NCI-H2196 (cell line): ENCODE measurements around the gene KDM4F.

ENCODE experiments used
- DNase-seq: peaks from one replicate; lab custom pipeline; 2025; ENCODE audit not compliant: unreplicated experiment; lab: John Stamatoyannopoulos, UW

KDM4F gene

GRCh38 chr11:95059046-95059445 lies 9.8 kb downstream of the KDM4F start:
- no peak for DNase-seq

GRCh38 chr11:95065336-95065735 lies 16.1 kb downstream of the KDM4F start:
- DNase-seq = no peak

DNA sequence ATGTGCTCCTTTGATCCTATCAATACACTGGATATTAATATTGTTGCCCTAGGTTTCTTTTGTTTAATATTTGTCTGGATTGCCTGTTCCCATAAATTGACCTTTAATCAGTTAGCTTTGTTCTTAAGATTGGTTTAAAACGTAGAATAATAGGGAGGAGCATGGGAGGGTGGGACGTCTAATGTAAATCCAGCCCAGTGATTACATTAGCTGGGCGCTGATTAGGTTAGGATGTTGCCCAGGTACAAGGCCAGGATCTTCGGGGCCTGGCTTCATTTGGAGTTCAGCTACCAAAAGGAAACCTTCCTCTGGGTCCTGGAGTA lies 17.5 kb downstream of the KDM4F start, which contains the start of gene SRSF8:
Gene SRSF8 (plus strand): TSS at position 204 of the 323 bp plus-strand sequence. CDS start 308 bp downstream, outside the sequence.
- no peak for DNase-seq

- peak; percentile 70 for DNase-seq
These were observed 18.0 kb downstream of the KDM4F start for GRCh38 chr11:95067039-95067840.

GRCh38 chr11:95067841-95068219 lies 18.6 kb downstream of the KDM4F start:
- DNase-seq = no peak

GRCh38 chr11:95068549-95068948 lies 19.3 kb downstream of the KDM4F start:
- DNase-seq = peak; percentile 81

GRCh38 chr11:95070471-95070870 lies 21.2 kb downstream of the KDM4F start:
- DNase-seq = no peak

DNA sequence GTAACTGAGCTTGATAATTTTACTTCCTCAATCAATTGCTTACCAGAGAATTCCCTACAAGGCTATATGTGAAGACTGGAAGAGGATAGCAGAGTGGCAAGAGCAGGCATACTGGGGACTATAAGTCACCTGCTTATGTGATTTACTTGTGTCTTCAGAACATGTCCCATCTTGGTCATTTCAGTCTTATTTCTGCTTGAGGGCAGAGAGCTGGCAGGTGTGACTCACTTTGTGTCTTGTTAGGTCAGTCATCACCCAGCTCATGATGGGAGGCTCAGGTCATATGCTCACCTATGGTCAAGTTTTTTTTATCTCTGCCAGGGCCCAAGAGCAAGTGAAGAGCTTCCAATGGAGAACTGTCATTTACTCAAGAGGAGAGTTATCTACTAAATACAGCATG lies 23.7 kb downstream of the KDM4F start:
- no peak for DNase-seq

- peak; percentile 23 for DNase-seq
These were observed 25.8 kb downstream of the KDM4F start for GRCh38 chr11:95074792-95075563.

DNA sequence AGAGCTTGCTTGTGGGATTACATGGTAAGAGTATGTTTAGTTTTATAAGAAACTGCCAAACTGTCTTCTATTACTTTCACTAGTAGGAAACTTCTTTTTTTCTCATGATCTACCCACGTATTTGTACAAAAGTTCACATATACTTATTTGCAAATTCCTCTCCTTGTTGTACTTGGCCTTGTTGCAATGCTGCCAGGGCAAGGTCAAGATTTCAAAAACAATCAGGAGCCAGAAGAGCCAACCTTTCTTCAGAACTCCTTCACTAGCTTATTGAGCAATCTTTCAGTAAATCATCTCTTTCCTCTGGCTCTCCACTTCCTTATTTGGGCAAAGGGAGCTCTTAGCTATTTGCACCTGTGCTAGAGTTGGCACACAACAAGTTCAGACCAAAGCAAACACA lies 27.2 kb downstream of the KDM4F start:
- DNase-seq = no peak

DNA sequence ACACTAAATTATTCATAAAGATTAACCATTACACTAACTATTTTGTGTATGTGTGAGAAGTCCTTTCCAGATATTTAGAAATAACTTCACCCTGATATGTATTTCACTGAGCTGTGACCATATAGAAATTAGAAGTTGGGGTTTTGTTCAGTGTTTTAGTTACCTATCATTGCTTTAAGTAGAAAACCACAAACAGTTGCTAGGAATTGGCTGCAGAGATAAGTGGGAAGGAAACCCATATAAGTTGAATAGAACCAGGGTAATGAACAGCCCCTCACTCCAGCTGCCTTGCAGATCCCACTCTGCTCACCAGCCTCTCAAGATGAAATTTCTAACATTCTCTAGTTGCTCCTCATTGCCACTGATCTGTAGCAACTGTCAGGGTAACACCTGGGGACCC lies 27.8 kb downstream of the KDM4F start:
- DNase-seq = no peak

- DNase-seq = no peak
These were observed 29.3 kb downstream of the KDM4F start for GRCh38 chr11:95078526-95078925.

DNA sequence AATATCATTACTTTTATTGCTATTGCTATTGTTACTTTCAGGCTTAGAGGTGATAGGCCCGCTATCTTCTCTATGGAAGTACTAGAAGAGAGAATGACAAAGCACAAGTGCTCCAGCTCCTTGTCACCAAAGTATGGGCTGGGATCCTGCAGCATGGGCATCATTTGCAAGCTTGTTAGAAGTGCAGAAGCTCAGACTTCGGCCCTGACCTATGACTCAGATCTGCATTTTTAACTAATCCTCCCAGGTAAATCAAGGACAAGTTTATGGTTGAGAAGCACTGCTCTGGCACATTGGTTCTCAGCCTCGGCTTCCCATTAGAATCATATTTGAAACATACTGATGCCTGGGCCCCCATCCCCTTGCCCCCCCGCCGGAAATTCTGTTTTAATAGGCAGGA lies 31.8 kb downstream of the KDM4F start:
- no peak for DNase-seq

DNA sequence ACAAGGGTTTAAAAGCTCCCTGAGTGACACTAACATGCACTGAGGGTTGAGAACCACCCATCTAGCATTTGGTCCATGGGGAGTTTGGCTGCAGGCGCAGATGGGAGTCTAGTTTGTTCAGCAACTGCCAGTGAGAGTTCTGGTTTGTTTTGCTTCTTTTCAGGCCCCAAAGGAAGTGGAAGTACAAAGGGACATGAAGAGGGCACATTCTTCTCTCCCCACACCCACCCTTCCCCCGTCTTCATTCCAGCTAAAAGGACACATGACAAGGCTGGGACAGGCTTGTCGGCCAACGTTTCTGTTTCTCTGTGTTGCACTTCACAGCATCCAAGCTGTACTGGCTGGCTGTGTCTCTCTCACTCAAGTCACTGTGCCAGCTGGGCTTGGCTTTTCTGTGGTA lies 32.2 kb downstream of the KDM4F start:
- no peak for DNase-seq

DNA sequence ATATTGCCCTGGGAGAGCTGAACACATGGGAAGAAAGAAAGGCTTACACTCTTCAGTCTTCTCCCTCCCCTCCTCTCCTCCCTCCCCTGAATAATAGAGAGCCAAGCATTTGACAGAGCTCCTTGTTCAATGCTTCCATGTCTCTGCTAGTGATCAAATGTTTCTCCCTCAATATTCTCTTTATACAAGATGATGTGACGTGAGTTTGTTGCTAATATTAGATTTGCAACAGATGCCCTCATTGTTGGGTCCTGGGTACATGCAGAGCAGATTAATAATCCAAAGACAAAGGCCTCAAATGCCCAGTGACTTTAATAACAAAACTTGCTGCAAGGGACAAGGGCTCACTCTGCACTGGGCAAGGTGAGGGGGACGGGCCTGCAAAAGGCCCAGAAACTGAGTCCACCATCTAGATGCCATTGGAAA lies 33.4 kb downstream of the KDM4F start:
- DNase-seq = no peak

DNA sequence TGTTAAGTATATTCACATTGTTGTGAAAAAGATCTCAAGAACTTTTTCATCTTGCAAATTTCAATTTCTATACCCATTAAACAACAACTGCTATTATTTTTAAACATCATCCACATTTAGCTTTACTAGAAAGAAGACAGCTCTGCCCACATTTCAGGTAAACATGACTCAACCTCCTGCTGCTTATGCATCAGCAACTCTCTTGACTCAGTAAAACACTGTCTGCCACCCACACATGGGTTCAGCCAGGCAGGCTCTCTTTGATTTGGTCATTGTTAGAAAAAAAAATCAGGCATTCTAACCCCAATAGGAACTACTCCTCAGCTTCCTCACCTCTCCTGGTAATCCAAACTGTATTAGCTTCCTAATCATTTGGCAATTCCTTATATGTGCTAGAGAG lies 35.3 kb downstream of the KDM4F start:
- no peak for DNase-seq

GRCh38 chr11:95085117-95085816 lies 36.0 kb downstream of the KDM4F start:
- DNase-seq = no peak

- DNase-seq = no peak
These were observed 36.9 kb downstream of the KDM4F start for GRCh38 chr11:95086151-95086550.

DNA sequence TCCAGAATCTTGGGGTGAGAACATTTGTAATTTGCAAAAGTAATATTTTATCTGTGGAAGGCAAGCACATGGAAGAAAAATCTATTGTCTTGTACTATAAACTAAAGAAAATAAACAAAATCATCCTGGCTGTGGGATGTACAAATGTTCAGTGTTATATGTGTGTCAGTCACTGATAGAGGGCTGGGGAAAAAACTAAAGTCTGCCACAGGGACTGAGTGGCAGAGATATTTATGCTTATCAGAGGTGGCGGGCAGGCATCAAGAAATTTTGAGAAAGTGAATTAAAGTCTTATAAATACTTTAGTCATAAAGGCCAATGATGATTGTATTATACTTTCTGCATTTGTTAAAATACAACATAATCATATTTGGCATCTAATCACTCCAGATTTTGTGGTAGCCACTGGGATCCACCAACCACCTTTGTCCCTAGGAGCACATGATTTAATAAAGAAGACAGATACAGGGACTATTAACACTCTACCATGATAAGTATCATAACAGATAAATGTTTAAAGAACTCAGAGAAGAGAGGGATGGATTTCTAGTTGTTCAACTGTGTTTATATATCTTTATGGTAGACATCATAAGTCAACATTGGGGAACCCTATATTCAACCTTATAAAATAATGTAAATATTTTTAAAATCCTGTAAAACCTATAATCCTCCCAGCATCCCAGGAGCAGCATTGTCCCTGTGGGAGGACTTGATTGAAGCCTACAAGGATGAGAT lies 37.8 kb downstream of the KDM4F start:
- no peak for DNase-seq

GRCh38 chr11:95088946-95089619 lies 39.9 kb downstream of the KDM4F start:
- DNase-seq = no peak
